NOMO-1 (cell line): ENCODE measurements around the gene DOCK10.
"Not testable (repeated sequence)": the region's sequence is repeated elsewhere in the genome, so short reads cannot be mapped to it uniquely, and the experiment has no call there.

Experiments used
- DNase-seq, 2 experiments: peaks; one replicate each; lab custom pipeline; 2025; ENCODE audit not compliant: unreplicated experiment in 2 of 2; lab: John Stamatoyannopoulos, UW

Gene DOCK10

DNA sequence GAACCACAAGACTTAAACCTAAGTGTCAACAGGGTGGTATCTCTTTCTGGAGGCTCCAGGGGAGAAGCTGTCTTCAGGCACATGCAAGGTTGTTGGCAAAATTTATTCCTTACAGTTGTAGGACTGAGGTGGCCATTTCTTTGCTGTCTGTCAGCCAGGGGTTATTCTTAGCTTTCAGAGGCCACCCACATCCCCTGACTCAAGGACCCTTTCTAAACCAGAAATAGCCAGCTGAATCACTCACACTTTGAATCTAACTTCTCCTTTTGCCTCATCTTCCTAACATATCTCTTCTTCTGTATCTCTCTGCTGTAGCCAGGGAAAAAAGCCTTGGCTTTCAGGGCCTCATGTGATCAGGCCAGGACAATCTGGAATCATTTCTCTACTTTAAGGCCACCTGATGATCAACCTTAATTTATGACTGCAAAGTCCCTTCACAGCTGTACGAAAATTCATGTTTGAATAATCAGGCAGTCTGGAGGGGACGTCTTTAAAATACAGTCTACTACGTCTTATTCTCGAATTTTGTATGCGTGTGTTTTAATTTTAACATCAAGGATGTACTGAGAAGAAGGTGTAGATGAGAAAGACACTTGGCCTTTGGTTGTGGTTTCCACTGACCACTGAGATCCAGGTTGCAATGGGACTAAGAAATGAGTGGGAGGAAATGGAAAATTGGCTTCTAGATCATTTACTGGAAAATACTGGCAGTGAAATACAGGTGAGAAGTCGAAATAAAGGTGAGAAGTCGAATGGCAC, 90.4 kb downstream of the DOCK10 start:
- DNase-seq: peak; percentile 31 to 38

DNA sequence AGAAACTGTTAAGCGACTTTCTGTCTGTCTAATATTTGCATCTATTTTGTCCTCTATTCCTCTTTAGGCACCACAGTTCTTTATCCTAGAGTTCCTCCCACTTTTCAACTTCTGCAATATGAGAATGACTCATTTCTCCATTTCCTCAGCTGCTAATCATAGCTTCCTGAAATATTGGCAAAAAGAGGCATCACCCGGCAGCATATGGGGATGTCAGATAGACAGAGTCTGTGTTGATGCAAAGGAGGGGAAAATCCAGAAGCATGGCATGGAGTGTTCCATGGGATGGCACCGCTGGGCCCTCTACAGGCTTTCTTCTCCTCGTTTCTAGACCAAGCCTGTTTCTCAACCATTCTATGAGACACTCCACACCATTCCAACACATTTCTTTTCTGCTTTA, 93.4 kb downstream of the DOCK10 start:
- peak; percentile 80 to 97 for DNase-seq

GRCh38 chr2:224948005-224948404, 94.3 kb downstream of the DOCK10 start:
- no peak for DNase-seq

DNA sequence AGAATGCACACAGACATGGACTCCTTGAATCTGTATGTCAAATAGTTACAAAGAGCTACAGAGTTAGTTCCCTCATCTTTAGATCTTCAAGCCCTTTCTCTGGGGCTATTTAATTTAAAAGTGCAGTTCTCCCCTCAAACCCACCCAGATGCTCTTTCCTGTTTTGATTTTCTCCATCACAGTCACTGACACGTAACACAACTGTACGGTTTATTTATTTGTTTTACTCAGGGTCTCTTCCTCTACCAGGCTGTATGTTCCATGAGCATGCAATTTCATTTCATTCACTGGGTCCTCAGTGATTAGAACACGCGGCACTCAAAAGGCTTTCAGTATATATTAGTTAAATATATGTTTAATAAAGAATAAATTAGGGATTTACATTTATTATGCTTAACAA, 94.7 kb downstream of the DOCK10 start:
- DNase-seq: no peak

GRCh38 chr2:224946895-224947294, 95.4 kb downstream of the DOCK10 start:
- DNase-seq: peak; percentile 68 to 99

DNA sequence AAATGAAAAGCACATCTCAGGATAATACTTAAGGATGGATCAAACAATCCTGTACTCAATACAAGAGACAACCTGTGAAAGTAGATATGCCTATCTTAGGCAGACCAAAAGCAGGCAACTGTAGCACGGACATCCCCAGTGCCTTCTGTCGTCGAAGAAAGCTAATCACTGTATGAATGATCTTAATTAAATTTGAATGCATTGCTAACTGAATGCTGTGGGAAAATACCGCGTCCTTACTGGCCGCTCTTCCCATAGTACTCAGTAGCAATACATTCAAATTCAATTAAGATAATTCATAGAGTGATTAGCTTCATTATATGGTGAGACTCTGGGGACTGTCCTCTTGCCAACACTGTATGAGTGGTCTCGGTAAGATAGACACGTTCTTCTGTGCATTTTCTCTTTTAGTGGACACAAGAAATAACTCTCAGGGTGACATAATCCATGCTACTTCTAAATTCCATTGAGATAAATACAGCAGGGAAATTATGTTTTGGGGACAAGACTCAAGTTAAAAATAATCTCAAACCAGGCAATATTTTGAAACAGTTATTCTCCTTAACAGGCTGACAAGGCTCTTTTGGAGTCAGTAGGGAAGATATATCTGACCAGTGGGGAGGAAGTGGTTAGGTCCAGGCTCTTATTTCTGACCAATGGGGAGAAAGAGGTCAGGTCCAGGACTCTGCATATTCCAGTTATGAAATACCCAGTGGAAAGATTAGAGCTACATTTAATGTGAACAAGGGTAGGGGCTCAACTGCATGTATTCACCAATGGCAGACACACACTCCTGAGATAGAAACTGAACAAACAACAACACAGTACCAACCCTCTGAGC, 97.3 kb downstream of the DOCK10 start:
- DNase-seq: no peak

DNA sequence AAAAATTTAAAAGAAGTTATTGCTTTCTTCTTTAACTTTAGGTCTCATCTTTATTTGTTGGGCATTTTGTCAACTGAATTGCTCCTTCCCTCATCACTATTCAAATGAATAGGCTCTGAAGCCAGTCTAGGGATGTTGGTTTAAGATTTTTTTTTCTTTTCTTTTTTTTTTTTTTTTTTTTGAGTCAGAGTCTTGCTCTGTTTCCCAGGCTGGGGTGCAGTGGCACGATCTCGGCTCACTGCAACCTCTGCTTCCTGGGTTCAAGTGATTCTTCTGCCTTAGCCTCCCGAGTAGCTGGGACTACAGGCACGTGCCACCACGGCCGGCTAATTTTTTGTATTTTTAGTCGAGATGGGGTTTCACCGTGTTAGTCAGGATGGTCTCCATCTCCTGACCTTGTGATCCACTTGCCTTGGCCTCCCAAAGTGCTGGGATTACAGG, 98.6 kb downstream of the DOCK10 start:
- DNase-seq: not testable (repeated sequence)

DNA sequence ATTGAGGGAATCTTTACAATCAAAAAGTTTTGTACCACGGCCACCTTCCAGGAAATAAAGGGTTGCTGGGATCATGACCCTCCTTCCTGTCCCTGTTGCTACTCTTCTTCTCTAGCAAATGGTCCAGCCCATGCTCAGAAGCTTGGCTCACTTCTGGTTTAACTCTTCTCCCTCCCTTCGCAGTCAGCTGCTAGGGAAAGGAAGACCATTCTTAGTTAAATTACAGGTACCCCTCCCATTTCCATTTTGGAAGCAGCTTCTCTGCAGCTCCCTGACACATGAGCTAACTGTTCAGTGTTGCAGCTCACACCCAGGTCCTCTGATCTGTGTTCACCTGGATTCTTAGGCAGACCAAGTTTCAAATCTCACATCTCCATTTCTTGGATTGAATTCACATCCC, 100.3 kb downstream of the DOCK10 start:
- DNase-seq: no peak

- no peak for DNase-seq
These were observed 101.7 kb downstream of the DOCK10 start for GRCh38 chr2:224940618-224941017.

DNA sequence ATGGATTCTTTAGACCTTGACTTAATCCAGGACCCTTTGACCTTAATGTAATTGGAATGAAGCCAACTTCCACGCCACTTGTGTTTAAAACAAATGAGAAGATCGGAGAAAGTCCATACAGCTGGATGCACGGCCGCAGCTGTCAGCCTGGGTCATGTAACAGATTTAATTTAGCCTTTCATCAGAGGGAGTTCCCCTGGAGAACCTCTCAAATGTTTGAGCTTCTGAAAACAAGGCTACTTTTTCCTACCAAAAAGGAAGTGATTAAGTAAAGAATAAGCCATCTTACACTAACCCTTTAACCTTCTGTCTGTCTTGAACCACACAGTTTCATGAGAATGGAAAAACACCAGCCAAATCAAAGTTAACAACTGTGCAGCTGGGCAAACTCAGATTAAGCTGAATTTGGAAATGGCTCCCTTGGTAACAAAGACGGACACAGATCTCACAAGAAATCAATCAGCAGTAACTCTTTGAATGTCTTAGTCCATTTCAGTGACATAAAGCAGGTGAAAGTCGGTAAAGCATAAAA, 103.6 kb downstream of the DOCK10 start:
- peak; percentile 24 to 53 for DNase-seq

- DNase-seq: peak; percentile 29 to 67
These were observed 104.4 kb downstream of the DOCK10 start for GRCh38 chr2:224937887-224938286.

- DNase-seq: peak; percentile 13 to 33
These were observed 107.6 kb downstream of the DOCK10 start for GRCh38 chr2:224934526-224935188.

DNA sequence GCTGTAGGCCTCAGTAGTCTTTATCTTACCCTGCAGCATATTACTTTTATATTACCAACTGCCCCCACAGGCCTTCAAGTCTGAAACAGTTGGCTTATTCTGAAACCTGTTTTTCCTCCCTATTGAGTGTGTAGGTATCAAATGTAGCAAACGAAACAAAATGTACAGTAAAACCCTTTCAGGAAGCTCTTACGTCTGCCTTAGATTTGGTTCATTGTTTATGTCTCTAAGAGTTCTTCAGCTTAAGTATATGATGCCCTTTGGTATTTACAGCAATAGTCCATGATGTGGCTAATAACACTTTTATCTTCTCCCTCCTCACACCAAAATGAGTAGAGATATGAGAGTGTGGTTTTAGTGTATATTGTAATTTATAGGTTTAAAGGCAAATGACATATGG, 108.8 kb downstream of the DOCK10 start:
- DNase-seq: no peak

DNA sequence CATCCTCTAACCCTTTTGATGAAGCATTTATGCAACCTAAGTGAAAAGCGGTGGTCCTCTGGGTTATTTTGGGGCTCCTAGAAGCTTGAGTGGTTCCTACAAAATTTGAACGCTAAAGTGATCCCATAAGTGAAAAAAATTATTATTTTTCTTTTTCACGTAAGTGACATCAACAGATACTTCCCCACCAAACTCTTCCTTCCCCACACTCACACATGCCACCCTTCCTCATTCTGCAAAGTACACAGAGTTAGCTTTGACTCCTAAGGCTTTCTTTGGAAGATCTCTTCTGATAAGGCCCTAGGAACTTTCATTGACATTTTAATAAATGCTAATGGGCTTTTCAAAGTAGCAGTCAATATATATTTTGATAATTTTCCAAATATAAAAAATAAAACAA, 109.7 kb downstream of the DOCK10 start:
- DNase-seq: peak; percentile 11 to 25

GRCh38 chr2:224931956-224932355, 110.3 kb downstream of the DOCK10 start:
- no peak for DNase-seq

- DNase-seq: no peak
These were observed 111.3 kb downstream of the DOCK10 start for GRCh38 chr2:224930990-224931389.

DNA sequence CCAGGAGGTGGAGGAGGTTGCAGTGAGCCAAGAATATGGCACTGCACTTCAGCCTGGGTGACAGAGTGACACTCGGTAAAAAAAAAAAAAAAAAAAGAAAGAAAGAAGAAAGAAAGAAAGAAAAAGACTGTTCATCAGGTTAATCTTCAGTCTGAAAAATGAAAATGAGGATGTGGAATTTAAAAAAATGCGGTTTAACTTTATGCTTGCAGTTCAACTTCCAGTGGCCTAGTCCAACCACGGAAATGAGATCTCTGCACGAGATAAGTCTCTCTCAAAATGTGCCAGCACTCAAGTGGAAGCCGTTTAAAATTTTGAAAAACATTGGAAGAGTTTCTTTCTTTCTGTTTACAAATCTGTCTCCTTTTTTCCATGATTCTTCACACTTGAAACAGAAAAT, 112.1 kb downstream of the DOCK10 start:
- DNase-seq: peak; percentile 35 to 85

DNA sequence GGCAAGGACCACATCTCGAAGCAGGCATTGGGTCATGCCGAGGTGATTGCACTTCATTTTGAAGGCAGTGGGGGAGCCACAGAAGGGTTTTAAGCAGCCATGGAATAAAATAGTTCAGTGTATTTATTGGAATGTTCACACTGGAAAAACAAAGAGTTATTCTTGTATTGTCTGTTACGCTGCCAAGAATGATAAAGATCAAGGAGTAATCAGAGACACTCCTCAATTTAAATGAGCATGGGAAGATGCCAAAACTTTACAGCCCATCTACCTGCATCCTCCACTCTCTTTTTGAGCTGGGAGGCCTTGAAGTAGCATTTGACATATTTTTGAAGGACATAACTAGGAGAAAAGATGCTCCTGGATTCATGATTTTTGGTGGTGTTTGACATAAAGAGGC, 112.8 kb downstream of the DOCK10 start:
- DNase-seq: no peak

DNA sequence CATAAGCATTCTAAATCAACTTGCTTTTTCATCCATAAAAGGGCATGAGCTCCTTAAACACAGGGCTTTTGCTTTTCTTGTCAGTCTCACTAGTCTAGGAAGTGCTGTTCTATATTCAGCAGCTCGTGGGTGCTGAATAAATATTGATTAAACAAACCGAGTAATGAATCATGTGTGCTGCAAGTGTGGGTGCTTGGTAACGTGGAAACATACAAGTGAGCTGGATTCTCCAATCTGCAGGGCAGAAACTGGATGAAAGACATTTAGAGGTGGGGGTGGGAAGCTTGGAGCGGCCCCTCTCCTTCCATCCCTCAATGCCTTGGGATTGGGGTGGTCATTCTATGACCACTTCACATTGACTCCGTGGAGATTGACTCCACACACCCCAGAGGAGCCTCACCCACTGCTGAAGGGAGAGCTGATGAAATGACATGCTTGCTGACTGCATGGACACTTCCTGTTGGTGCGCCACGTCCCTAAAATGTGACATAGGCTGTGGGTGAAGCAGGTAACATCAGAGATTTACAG, 114.6 kb downstream of the DOCK10 start:
- peak; percentile 24 to 66 for DNase-seq

- DNase-seq: peak; percentile 23 to 30
These were observed 115.3 kb downstream of the DOCK10 start for GRCh38 chr2:224927011-224927410.

- no peak for DNase-seq
These were observed 116.5 kb downstream of the DOCK10 start for GRCh38 chr2:224925810-224926100.
